Measurements from ENCODE around the gene RAMACL.
"Not testable (repeated sequence)": the region's sequence is repeated elsewhere in the genome, so short reads cannot be mapped to it uniquely, and the experiment has no call there.

Gene RAMACL

DNA sequence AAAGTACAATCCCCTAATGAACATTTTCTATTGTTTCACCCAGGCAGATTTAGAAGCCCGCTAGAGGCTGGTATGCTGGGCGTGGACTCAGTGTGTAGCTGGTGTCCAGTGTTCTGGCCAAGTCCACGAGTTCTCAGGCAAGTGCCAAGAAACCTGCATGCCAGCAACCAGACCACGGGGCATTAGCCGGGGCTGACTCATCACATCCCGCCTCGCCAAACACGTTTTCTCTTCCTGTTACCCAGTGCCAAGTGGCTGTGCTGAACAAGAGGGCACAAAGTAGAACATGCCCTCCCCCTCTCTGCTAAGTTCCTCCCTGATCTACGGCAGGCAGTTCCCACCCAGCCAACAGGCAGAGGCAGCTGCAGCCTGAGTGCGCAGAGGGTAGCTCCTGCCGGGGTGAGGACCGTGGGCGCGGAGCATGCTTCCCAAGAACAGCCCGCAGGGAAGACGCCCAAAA lies 29.6 kb downstream of the RAMACL start:
- no peak for DNase-seq (ENCODE audit: low read depth in 2 of 2)

DNA sequence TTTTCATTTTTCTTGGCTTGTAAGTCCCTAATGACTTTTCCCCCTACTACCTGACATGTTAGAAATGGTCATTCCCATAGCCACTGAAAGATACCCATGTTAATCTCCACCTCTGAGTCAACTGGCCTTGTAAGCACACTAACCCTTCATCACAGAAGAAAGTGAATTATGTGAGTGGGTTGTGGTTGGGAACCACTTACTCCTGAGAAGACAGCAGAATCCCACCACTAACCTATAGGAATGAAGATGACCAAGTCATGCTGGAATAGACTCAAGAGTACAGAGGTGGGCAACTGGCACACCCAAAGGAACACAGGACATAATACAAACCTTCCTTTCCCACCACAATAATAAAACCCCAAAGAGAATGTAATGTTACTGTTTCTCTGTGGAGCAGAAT lies 30.1 kb downstream of the RAMACL start:
- DNase-seq (ENCODE audit: low read depth in 2 of 2) = no peak

DNA sequence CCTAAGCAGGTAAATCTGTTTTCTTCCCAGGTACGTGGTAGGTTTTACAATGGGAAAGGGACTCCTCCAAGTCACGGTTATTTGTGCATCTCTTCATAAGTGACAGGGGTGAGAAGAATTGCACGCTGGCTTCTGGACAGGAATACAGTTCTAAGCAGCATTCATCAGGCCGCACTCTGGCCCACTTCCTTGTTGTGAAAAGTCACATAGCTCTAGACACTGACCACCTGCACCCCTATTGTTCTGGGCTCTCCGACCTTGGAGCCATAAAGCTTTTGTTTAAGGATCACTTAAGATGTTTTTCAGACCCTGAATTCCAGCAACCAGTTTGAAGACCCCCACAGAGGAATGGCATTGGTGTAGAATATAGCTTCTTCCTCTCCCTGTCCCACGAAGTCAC lies 31.4 kb downstream of the RAMACL start:
- no peak for DNase-seq (ENCODE audit: low read depth in 2 of 2)

DNA sequence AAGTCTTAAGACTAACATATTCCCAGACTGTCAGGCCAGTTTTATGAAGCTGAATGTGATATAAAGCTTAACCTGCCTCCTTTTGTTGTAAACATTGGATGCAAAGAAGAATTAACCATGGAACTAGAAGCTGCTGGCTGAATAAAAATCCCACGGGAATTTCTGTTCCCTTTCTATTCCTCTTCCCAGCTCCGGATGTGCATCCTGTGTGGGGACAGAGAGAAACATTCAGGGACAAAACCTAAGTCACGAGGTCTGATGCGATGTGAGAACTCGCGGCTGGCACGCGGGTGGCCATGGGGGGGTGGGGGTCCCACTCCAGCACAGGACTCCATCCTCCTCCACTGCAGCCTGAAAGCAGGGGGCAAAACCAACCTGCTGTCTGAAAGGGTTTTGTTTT lies 32.2 kb downstream of the RAMACL start:
- DNase-seq (ENCODE audit: low read depth in 2 of 2) = no peak

DNA sequence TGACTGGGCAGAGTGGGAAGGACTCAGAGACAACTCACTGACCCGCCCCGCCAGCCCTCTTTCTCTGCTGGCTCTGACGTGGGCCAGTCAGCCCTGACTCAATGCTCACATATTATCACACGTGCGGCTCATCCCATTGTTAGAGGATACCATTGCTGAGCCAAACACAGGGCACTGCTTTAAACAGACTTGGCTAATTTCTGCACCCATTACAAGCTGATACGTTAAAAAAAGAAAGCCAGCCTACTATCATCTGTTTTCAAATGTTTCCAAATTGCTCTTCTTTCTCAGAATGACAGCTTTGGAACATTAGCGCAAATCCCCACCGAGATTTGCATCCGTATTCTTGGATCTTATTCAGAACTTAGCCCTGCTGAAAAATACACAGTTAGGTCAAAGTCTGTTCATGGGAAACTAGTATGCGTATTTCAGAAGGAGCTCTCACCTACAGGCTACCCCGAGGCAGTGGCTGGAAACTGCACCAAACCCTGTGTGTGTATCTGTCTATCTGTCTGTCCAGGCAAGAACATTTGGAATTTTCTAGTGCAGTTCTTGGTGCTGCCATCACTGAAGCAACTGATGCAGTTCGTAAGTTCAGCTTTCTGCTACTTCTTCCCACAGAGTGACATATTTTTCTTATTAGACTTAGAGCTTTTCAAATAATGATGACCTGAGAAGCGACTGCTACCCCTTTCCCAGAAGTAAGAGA lies 32.8 kb downstream of the RAMACL start:
- no peak for DNase-seq (ENCODE audit: low read depth in 2 of 2)

DNA sequence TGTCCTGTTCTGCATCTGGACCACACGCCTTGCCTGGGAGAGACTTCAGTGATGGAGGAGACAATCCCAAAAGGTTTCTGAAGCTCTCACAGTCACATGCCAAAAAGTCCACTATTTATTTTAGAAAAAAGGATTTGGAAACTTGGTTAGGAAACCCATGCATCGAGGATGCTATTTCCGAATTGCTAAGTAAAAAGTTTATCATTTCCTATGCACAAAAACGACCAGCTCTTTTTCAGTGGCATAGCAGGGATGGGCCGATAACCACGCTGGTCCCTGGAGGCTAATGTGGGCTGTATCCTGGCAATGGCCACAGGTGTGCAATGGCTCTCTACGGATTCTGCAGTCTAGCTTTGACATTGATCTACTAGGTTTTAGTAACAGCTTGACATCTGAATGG lies 33.9 kb downstream of the RAMACL start:
- DNase-seq (ENCODE audit: low read depth in 2 of 2) = no peak

DNA sequence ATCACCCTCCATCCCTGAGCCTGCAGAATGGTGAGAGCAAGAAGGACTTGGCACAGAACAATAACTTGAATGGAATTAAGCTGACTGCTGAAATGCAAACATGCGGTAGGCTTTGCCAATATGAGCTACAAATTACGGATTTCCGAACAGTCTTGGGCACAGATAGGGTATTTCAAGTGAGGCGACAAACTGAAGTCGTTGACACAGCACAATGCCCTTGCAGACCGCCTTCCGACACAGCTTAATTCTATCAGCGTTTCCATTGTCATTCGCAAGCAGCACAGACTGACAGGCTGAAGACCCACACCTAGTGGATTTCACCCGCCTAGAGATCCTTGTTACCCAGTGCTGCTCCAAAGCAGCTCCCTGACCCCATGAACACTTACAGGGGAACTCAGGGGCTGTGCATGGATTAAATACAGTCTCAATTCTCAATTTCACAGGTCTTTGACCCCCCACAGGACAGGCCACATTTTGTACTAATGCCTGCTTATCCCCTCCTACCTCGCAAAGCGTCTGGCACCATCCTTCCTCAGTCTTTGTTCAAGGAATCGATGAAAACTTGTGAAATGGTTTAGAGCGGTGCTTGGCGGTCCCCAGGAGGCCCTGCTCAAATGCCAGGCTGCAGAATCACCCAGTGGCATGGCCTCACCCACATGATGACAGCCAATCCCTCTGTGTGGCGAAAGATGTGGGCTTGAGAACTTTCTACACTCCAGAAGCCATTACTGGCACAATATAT lies 34.6 kb downstream of the RAMACL start:
- no peak for DNase-seq (ENCODE audit: low read depth in 2 of 2)

DNA sequence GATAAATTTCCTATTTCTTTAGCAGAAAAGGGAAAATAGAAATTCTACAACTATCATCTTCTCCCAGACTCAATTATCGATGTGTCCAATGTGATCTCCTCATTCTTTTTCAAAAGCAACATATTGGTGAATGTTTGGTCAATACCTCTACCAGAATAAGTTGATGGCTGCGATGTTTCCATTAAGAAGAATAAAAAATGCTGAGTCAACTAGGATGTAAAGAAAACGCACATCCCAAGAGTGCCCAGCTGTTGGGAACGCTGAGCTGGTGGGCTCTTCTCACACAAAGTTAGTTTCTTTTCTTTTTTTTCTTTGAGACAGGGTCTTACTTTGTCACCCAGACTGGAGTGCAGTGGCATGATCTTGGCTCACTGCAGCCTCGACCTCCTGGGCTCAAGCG lies 39.8 kb downstream of the RAMACL start:
- DNase-seq (ENCODE audit: low read depth in 2 of 2) = no peak

DNA sequence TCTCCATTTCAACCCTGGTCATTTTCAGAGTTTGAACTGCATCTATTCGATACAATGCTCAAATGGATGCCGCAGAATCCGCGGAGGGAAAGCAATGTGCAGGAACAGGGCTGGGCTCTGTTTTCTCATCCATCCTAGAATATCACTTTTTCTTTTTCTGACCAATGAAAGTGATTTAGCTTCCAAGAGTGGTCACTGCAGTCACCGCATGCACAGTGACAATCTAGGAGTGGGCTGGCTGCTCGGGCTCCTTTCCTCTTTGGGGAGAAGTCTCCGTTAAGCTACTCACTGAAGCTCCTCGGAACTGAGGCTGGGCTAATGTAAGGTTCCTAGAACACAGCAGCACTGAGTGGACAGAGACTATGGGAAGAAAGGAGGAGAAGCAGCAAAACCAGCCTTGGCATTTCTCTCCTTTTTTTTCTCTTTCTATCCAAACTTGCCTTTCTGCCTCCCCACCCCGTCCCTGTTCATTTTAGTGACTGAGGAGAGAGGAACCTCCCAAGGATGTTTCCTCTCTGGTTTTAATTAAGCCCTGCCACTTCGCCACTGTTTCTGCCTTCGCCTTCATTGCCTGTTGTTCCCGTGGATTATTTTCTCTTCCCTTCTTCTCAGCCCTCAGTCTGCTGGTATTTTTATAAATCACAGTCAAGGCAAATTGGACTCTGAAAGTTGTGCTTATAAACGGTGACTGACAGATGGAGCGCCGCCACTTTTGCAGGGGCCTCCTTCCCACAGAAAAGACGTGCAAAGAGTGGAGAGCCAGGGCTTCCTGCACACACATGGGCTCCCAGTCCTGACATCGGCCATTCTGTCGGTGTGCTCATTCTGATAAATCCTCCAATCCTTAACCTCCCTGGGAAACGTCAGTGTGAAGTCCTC lies 41.1 kb downstream of the RAMACL start:
- DNase-seq (ENCODE audit: low read depth in 2 of 2) = no peak

DNA sequence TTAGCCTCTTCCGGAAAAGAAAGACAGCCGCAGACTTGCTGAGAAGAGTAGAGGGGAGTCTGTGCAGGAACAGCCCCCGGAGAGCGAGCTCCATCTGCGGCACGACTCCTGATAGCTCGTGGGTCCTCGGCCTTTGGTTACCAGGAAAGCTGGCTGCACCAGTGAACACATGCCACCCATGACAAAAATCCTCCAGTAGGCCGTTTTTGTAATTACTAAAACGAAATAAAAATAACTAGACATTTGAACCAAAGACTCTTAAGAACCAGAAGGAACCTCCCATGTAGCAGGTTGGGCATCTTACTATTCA lies 42.2 kb downstream of the RAMACL start:
- DNase-seq (ENCODE audit: low read depth in 2 of 2) = no peak

DNA sequence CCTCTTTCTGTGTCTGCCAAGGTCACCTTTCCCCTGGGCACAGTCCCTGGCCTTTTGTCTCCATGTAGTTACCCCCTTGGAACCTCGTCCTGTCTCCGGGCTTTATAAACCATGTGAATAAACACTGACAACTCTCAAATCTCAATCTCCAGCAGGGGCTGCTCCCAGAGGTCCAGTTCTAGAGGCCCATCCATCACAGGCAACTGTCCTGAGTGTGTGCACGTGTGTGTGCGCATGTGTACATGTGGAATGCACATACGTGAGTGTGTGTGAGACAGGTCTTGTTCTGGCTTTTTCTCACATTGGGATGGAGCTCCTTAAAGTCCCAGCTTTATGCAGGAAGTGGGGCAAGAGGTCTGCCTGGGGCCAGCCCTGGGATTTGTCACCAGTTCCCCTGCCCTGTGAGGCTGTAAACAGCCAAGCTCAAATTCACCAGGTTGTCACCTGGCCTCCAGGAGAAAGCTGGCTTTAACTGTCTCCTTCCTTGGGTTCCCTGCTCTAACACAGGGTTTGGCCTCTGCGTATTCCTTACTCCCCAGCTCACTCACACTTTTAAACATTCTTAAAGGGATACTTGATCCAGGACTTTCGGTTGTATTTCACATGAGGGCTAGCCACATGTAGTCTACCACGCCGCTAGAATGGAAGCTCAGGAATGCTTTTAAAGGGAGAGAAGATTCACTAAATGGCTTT lies 42.7 kb downstream of the RAMACL start:
- DNase-seq (ENCODE audit: low read depth in 2 of 2) = no peak

DNA sequence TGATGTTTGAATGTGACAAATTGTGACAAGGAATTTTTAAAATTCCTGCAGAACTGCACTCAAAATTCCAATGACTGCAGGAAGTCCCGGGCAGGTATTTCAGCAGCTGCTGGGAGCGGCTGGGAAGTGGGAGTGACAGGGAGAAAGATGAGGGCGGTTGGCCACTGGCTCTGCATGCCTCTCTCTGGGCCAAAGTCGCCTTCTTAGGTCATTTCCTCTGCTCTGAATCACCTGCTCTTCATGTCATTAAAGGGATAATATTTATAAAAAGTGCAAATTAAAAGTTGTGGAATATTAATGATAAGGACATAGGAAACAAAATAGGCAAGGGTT lies 43.9 kb downstream of the RAMACL start:
- DNase-seq (ENCODE audit: low read depth in 2 of 2) = no peak

DNA sequence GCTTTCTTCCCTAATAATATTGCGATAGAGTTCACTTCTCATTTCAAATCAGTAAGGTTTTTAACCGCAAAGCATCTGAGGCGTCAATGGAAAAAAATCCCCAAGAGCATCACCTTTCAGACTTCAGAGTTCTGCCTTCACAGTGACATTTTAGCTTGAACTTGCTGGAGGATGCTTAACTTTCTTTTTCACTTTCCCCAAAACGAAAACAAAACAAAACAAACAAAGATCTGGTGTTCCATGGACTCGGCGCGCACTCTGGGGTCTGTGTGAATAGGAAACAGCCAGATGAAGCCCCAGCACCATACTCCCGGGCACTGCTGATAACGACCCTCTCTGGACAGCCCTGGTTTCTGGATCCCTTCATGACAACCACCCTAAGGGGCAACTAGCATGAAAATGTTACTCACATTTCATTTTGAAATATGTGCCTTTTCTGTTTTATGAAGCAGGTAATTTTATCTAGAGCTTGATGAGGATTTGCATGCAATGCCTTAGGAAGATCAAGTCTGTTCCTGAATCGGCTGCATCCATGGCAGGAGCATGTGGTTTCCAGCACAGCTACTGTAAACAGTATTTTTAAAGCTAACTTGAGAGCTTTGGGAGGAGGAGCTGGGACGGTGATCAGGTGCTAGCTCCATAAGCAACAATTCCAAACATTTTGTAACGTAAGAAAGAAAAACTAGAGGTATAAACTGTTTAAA lies 44.5 kb downstream of the RAMACL start:
- DNase-seq (ENCODE audit: low read depth in 2 of 2) = no peak

DNA sequence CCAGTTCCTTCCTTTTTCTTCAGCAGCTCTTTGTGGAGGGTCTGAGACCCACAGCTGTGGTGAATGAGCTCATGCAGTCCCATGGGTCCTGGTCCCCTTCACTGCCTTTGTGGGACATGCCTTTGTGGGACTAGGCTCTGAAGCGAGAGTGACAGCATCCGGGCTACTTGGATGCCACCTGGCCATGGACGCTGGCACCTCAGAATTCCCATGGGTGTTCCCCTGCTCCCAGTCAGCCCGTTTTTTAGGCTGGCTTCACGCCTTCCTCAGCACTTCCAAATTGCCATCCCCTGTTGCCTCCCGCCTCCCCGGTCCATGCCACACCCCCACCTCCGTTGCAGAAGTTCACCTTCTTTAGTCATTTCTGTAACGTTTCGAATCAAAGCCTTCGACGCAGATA lies 45.1 kb downstream of the RAMACL start:
- DNase-seq (ENCODE audit: low read depth in 2 of 2) = no peak

DNA sequence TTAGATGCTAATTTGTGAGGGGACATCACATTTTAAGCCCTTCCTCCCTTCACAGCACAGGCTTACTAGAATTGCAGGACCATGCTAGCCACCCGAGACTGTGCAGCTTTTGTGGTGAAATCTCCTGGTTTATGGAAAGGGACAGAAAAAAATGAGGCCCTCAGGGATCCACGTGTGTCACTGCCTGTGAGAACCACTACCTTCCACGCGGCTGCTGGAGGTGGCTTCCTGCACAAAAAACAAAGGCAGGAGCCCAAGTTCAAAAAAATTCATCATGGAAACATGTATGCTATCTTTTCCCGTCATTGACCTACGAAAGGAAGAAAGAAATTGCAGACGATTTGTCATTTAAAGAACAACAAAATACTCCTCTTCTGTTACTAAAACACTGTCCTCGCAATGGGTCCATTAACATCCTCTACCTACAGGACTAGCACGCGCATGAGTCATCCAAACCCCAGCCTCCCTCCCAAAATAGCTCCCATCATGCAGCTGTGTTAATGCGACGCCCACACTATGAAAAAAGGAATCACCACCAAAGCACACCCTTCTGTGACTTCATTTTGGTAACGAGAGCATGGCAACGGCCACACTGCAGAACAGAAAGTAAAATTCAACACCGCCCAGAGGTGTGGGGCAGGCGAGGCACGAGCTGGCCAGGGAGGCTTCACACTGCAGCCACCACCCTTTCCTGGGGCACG lies 45.7 kb downstream of the RAMACL start:
- DNase-seq (ENCODE audit: low read depth in 2 of 2) = peak; percentile 18 to 55

DNA sequence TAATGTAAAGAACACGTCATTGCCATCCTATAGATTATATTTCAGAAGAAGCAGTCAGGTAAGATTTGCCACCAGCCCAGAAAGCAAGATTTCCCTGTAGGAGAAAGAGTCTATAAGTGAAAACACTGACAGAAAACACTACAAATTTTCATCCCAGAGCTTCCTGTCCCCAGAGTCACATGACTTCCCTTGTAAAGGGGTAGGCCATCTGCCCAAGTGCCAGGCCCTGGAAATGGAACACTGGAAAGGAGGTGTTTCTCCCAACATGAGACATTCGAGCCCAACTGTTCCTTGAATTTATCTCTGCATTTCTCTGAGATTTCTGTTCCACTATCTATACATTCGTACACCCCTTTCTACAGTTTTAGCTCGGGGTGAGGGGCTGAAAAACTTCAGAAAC lies 46.9 kb downstream of the RAMACL start:
- DNase-seq (ENCODE audit: low read depth in 2 of 2) = no peak

DNA sequence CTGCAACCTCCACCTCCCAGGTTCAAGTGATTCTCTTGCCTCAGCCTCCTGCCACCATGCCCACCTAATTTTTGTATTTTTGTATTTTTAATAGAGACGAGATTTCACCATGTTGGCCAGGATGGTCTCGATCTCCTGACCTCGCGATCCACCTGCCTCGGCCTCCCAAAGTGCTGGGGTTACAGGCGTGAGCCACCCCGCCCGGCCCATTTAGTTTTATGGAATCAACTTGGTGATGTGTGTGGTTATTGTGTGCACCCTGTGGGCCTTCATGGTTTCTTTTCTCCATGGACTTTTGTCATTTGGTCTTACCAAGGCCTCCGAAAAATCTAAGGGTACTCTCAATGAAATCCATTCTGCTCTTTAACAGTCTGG lies 47.5 kb downstream of the RAMACL start:
- DNase-seq (ENCODE audit: low read depth in 2 of 2) = not testable (repeated sequence)

DNA sequence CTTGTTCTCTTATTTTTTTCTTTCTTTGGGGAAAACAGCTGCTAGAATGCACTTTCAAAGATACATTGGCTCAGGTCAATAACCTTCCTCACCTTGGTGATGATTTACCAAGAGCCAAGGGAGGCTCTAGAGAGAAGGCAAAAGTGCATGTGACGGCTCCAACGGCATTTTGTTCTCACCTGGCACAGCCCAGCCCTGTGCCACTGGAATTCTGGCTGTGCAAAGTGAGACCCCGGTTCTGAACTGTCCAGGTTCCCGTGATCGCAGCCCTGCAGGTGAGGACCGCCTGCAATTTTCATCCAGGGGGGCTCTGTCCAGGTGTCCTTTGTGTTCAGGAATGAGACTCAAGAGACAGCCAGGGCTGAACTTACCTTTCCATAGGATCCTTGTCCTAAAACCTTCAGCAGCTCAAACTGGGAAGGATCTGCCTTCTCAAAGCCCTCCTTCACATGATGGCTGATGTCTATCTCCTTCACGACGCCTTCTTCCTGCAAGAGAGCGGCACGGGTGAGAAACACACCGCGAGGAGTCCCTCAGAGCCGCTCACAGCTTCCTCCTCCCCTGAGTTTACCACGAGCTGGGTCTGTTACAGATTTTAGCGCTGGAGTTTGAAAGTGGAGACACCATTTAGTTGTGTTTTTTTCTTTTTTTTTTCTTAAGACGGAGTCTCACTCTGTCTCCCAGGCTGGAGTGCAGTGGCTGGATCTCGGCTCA lies 48.0 kb downstream of the RAMACL start:
- no peak for DNase-seq (ENCODE audit: low read depth in 2 of 2)

DNA sequence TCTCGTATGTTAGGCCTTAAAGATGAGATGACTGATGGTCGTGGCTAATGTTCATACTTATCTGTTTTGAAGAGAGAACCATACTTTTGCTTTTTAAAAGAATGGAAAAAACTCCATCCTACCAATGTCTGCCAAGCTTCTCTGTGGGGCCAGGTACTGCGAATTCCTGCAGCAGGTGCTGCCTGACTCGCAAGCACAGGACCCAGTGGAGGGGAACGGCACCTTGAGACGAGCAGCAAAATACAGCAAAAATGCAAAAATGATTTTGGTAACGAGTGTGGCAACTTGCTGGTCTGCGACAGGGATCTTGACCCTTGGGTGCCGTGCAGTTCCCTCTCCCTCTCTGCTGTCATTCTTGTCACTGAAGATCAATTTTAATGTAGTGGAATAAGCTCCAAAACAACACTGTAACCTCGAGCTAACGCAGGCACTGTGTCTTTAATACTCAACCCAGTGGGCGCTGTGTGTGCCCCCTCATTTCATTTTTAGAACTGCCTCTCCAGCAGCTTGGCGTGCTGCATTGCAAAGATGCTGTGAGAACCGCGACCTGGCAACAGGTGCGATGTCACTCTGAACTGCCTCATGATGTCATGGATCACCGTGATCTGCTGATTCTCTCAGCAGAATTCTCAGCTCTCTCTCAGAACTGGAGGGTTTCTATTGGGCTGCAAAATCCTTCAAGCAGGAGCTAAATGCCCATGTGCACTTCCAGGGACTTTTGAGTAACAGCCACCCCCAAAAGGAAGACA lies 51.6 kb downstream of the RAMACL start:
- no peak for DNase-seq (ENCODE audit: low read depth in 2 of 2)

All from stimulated activated CD4-positive, alpha-beta T cell treated with anti-CD3 and anti-CD28 coated beads, Interleukin-4, amount 100 ng/mL, for 48 hours (primary cell).